Lower leg skin (tissue), 4 donors: ENCODE data around the gene FGF18. TPM values are rescaled to one million over a fixed set of nuclear protein-coding genes. Genes with fewer than 3 reads are reported as not detected.

ENCODE experiments used
- DNase-seq, 2 donors: peaks; one replicate each; pipeline ENCODE4 v3.0.0-alpha.2; 2019; ENCODE audit warnings: low spot score in 2 of 2
- H3K4me3 ChIP-seq: fragments of 200-600 bp; sonication (generic); 2 replicates; pipeline ENCODE4 v1.5.1; 2017; ENCODE audit warnings: mild to moderate bottlenecking, low read depth; ENCODE audit not compliant: poor library complexity, severe bottlenecking
- POLR2A ChIP-seq, 2 donors: fragments of 450-650 bp; IDR thresholded peaks; one replicate each; pipeline ENCODE4 v1.6.1; 2016 to 2017; ENCODE audit warnings: antibody characterized with exemption in 2 of 2, mild to moderate bottlenecking in 1 of 2, moderate library complexity in 1 of 2
- WGBS, 2 donors: methylation state at CpG; one replicate each; pipeline ENCODE4 v1.1.5; 2018; 5-methylcytosine and 5-hydroxymethylcytosine counted together
- intact Hi-C: fragments of 100-400 bp; cut with DNase I; formaldehyde crosslinking; loops from one replicate; pipeline ENCODE4 v1.15.0; 2023; ENCODE audit warnings: low total_unique reads
- total RNA-seq, 4 donors: library from RNA; depleted of rRNA; stranded (reverse); fragments of >200 nt; gene quantifications; one replicate each; pipeline ENCODE4 v1.1.0, GENCODE V29; 2016
- TF ChIP-seq, protein P1 (sequence below), 3 donors: fragments of 450-650 bp; IDR thresholded peaks; one replicate each; pipeline ENCODE4 v1.5.1; 2016; ENCODE audit warnings: antibody characterized with exemption in 3 of 3, mild to moderate bottlenecking in 3 of 3, moderate library complexity in 2 of 3

FGF18 gene
- total RNA-seq, 4 donors from 2014 or later: 0.27 to 2.5 TPM; not detected in 2

DNA sequence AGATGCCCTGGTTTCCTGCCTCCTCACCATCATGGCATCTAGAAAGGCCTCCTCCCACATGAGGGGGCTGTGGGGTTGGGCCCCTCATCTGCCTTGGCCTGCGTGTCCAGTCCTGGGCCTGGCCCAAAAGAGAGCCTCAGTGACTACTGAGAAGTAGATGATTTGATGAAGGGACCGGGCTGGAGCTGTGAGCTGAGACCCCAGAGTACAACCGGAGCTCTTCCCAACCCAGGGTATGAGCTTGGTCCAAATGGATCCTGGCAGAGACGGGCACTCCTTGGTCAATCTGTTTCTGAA is 62.9 kb downstream of the FGF18 start:
- no peak overlapping the region for H3K4me3 ChIP-seq
- DNase-seq: no peak
- intact Hi-C loops: no loop called here
- TF ChIP-seq, protein P1, sequence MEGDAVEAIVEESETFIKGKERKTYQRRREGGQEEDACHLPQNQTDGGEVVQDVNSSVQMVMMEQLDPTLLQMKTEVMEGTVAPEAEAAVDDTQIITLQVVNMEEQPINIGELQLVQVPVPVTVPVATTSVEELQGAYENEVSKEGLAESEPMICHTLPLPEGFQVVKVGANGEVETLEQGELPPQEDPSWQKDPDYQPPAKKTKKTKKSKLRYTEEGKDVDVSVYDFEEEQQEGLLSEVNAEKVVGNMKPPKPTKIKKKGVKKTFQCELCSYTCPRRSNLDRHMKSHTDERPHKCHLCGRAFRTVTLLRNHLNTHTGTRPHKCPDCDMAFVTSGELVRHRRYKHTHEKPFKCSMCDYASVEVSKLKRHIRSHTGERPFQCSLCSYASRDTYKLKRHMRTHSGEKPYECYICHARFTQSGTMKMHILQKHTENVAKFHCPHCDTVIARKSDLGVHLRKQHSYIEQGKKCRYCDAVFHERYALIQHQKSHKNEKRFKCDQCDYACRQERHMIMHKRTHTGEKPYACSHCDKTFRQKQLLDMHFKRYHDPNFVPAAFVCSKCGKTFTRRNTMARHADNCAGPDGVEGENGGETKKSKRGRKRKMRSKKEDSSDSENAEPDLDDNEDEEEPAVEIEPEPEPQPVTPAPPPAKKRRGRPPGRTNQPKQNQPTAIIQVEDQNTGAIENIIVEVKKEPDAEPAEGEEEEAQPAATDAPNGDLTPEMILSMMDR (IDR thresholded peaks at IDR 0.05): no peak
- no peak for TF ChIP-seq POLR2A (IDR thresholded peaks at IDR 0.05)
- WGBS, 2 donors: 90 to 91% methylated on average over 4 of the region's 4 CpGs

DNA sequence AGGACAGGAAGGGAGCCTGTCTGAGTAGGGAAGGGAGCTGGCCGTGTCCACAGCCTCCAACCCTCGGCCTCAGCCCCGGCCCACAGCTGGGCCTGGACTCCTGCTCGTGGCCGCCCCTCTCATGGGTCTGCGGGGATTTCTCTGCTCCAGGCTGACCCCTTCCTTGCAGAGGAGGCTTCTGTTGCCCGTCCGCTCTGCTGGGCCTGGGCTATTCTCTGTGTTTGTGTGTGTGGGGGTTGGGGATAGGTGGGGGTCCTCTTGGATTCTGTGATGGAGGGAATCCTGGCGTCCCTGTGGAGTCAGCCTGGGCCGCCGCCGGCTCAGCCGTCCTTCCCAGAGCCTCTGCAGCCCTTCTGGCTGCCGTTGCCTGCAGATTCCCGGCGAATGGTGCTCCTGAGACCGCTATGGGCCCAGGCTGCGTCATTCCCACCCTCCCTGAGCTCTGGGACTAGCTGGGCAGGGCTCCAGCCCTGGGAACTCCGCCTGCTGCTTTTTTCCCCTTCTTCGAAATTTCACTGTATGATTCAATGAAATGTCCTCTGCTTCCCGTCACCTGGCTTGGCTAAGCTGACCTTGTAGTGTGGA is 64.2 kb downstream of the FGF18 start:
- DNase-seq: peak; percentile 47 to 88
- TF ChIP-seq, protein P1 (IDR thresholded peaks at IDR 0.05): no peak
- TF ChIP-seq POLR2A (IDR thresholded peaks at IDR 0.05): no peak
- WGBS, 2 donors: 68 to 81% methylated on average over 21 of the region's 21 CpGs
- H3K4me3 ChIP-seq: no peak overlapping the region
- intact Hi-C loops: no loop called here

DNA sequence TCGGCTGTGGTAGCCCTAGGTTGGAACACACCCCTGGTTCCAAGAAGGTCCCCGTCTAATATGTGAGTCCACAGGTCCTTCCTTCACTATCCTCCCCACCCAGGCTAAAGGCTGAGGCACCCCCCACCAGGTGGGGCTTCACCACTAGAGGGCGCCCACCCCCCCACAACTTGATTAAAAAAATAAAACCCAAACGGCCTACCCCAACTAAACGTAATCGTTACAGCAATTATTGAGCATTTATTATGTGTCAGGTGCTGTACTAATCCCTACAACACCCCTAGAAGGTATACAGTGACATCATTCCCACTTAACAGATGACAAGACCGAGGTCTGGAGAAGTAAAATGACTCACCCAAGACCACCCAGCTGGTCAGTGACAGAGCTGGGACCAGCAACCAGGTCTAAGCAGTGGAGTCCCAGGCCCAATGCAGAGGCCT is 65.0 kb downstream of the FGF18 start:
- intact Hi-C loops: no loop called here
- TF ChIP-seq, protein P1 (IDR thresholded peaks at IDR 0.05): no peak
- TF ChIP-seq POLR2A (IDR thresholded peaks at IDR 0.05): no peak
- no peak for DNase-seq
- H3K4me3 ChIP-seq: no peak overlapping the region
- WGBS, 2 donors: 38 to 44% methylated on average over 7 of the region's 7 CpGs

DNA sequence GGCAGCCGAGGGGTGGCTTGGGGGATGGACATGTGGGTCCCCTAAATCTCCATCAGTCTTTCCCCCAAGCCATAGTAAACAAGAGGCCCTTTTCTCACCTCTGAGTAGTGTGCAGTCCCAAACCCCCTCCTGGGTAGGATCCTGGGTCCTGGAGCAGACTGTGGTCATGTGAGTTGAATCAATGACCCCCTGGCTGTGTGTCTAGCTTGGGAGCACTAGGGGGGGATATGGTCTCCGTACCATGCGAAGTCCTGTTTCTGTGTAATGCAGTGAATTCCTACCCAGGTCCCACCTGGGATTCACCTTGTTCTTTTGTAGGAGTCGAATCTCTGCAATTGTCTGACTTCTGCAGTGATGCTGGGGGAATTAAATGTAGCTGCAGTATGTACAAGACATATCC is 66.2 kb downstream of the FGF18 start:
- WGBS, 2 donors: 89 to 92% methylated on average over 4 of the region's 4 CpGs
- TF ChIP-seq POLR2A (IDR thresholded peaks at IDR 0.05): no peak
- TF ChIP-seq, protein P1 (IDR thresholded peaks at IDR 0.05): no peak
- DNase-seq: no peak
- H3K4me3 ChIP-seq: no peak overlapping the region
- intact Hi-C loops: no loop called here

DNA sequence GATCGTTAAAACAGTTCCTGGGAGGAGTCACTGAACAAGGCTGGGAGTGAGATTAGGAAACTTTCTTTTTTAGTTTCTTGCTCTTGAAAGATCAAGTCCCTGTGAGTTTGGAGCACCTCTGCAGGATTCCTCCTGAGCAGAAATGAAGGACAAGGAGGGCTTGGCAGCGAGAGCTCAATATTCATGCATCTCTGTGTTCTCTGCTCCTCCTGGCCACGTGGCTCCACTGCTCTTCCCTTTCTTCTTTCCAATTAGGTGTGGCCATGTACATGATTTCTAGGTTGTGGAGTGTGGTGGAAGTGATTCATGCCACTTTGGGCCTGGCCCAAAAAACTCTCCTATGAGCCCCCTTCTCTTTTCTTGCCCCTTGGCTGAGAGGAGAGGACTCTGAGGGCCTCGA is 67.2 kb downstream of the FGF18 start:
- DNase-seq: no peak
- intact Hi-C loops: no loop called here

More for the DNA sequence above, 67.2 kb downstream of the FGF18 start:
- H3K4me3 ChIP-seq: no peak overlapping the region
- TF ChIP-seq, protein P1 (IDR thresholded peaks at IDR 0.05): no peak
- TF ChIP-seq POLR2A (IDR thresholded peaks at IDR 0.05): no peak
- 81 to 82% methylated on average over 4 of the region's 4 CpGs for WGBS, 2 donors
